ENCODE results near the gene CAMKMT. TPM values are rescaled to one million over a fixed set of nuclear protein-coding genes. Genes with fewer than 3 reads are reported as not detected.

CAMKMT gene
- total RNA-seq, 6 donors from 2014 or later: 7.7 to 17.8 (median 12.2) TPM

DNA sequence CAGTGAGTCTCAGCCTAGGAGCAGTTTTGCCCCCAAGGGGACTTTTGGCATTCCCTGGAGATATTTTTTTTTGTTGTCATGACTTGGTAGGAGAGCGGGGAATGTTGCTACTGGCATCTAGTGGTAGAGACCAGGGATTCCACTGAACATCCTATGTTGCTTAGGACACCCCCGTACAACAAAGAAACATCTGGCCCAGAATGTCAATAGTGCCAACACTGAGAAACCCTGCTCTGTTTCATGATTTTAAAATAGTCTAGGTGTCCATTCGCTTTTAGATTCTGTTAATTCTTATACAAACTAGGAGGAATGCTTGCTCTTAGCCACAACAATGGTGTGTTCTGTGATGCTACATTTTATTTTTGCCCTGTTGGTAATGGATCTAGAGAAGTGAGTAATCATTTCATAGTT is 353.9 kb downstream of the CAMKMT start:
- no peaks in the 10 kb centered on the region for H3K4me1 ChIP-seq
- peak in 1 of 2 donors; percentile 53 for ATAC-seq (ENCODE audit: low FRiP score in 2 of 2)
- H3K27me3 ChIP-seq: no peaks in the 10 kb centered on the region
- DNase-seq: no peak
- H3K9me3 ChIP-seq: no peaks in the 10 kb centered on the region
- H3K27ac ChIP-seq: no peak overlapping the region
- no peaks in the 10 kb centered on the region for H3K36me3 ChIP-seq
- WGBS, 2 donors: 79 to 80% methylated on average over 3 of the region's 3 CpGs
- TF ChIP-seq EP300 (IDR thresholded peaks at IDR 0.05): no peak
- H3K4me3 ChIP-seq: no peak overlapping the region

DNA sequence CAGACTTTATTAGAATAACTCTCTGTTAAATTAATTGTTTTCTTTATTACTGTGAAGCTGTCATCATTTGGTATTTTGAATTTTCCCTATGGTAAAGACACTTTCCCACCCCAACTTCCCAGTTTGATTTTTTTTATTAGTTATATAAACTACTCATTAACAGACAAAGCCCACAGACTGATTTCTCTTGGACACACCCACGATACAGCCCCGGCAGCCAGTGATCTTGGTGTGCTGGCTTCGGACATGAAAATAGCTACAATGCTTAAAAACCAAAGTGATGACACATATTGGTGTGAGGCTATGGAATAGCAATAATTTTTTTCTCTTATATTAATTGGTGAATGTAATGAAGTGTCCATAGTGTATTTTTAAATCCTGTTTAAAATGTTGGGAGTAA is 354.4 kb downstream of the CAMKMT start:
- Histone ChIP-seq H3K27me3 (no peaks in the 10 kb centered on the region), H3K36me3 (no peaks in the 10 kb centered on the region), H3K4me1 (no peaks in the 10 kb centered on the region), H3K9me3 (no peaks in the 10 kb centered on the region), H3K27ac (no peak overlapping the region), H3K4me3 (no peak overlapping the region)
- ATAC-seq (ENCODE audit: low FRiP score in 2 of 2): peak in 1 of 2 donors; percentile 49
- TF ChIP-seq EP300 (IDR thresholded peaks at IDR 0.05) (no peak), POLR2A (IDR thresholded peaks at IDR 0.05) (no peak), POLR2AphosphoS5 (IDR thresholded peaks at IDR 0.05) (no peak)
- TF ChIP-seq, protein P1, sequence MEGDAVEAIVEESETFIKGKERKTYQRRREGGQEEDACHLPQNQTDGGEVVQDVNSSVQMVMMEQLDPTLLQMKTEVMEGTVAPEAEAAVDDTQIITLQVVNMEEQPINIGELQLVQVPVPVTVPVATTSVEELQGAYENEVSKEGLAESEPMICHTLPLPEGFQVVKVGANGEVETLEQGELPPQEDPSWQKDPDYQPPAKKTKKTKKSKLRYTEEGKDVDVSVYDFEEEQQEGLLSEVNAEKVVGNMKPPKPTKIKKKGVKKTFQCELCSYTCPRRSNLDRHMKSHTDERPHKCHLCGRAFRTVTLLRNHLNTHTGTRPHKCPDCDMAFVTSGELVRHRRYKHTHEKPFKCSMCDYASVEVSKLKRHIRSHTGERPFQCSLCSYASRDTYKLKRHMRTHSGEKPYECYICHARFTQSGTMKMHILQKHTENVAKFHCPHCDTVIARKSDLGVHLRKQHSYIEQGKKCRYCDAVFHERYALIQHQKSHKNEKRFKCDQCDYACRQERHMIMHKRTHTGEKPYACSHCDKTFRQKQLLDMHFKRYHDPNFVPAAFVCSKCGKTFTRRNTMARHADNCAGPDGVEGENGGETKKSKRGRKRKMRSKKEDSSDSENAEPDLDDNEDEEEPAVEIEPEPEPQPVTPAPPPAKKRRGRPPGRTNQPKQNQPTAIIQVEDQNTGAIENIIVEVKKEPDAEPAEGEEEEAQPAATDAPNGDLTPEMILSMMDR (IDR thresholded peaks at IDR 0.05): no peak
- 93 to 98% methylated on average over 3 of the region's 3 CpGs for WGBS, 2 donors
- DNase-seq: no peak

DNA sequence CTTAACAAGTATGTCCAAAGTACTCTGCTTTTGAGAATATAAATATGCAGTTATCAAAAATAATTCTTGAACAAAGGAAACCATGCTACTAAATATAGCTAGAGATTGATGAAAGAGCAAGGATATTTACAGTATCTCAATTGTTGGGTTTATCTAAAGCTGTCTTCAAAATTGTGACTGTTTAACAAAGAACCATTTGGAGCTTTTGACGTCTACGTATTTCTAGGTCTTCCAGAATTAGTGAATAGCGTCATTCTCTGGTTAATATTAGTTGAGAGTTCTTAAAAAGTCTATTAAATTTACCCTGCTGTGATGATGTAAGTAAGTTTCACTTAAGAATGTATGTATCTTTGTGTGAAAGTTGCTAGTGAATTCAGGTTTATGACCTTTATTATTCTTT is 356.7 kb downstream of the CAMKMT start:
- H3K27ac ChIP-seq: no peak overlapping the region
- no peak overlapping the region for H3K4me3 ChIP-seq
- ATAC-seq (ENCODE audit: low FRiP score in 2 of 2): no peak
- whole genome bisulfite sequencing, 2 donors: 85 to 88% methylated on average over 3 of the region's 3 CpGs
- DNase-seq: no peak
- no peaks in the 10 kb centered on the region for H3K27me3 ChIP-seq
- TF ChIP-seq POLR2A (IDR thresholded peaks at IDR 0.05): no peak
- TF ChIP-seq POLR2AphosphoS5 (IDR thresholded peaks at IDR 0.05): no peak
- no peak for TF ChIP-seq EP300 (IDR thresholded peaks at IDR 0.05)
- TF ChIP-seq, protein P1 (IDR thresholded peaks at IDR 0.05): no peak
- no peaks in the 10 kb centered on the region for H3K4me1 ChIP-seq
- H3K36me3 ChIP-seq: no peaks in the 10 kb centered on the region
- H3K9me3 ChIP-seq: no peaks in the 10 kb centered on the region

DNA sequence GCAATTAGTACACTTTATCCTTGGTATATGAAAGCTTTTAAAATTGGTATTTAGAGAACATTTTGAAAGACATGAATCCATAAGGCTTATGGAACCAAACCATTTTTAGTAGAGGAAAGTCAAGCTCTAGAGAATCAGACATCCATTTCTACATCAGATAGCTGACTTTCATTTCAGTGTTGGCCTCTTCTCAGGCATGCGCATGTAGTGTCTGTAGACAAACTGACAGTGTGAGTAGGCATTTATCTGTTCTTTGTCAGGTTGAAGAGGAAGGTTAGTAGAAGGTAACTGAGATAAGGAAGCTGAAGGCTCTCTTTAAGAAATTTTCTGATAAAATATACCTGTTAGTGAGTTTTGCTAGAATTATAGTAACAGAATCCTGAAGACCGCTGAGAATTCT is 357.8 kb downstream of the CAMKMT start:
- WGBS, 2 donors: 93 to 95% methylated on average over 2 of the region's 2 CpGs
- H3K27me3 ChIP-seq: no peaks in the 10 kb centered on the region
- DNase-seq (no peak), ATAC-seq (ENCODE audit: low FRiP score in 2 of 2) (no peak)
- no peak overlapping the region for H3K27ac ChIP-seq
- no peaks in the 10 kb centered on the region for H3K9me3 ChIP-seq
- TF ChIP-seq EP300 (IDR thresholded peaks at IDR 0.05): no peak
- TF ChIP-seq POLR2A (IDR thresholded peaks at IDR 0.05): no peak
- H3K4me1 ChIP-seq: no peaks in the 10 kb centered on the region
- no peak overlapping the region for H3K4me3 ChIP-seq
- no peaks in the 10 kb centered on the region for H3K36me3 ChIP-seq

DNA sequence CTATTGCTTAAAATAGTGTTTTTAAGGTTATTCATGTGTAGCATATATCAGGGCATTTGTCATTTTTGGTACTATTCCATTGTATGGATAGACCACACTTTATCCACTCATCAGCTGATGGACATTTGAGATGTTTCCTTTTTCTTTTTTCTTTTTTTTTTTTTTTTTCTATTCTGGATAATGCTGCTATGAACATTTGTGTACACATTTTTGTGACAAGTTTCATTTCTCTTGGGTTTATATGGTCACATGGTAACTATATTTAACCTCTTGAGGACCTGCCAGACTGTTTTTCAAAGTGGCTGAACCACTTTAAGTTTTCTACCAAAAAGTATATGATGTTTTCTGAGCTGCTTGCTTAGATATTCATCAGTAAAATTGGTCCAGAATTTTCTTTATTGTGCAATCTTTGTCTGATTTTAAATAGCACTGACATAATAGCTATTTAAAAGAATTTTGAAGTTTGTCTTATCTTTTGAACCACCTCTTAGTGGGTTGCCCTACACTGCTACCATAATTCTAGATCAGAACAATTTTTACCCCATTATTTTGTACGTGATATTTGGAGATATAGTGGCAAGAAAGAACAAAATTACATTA is 360.4 kb downstream of the CAMKMT start:
- 61 to 65% methylated on average over 1 of the region's 1 CpG for WGBS, 2 donors
- Histone ChIP-seq H3K27ac (no peak overlapping the region), H3K36me3 (no peaks in the 10 kb centered on the region), H3K4me1 (no peaks in the 10 kb centered on the region), H3K9me3 (no peaks in the 10 kb centered on the region), H3K27me3 (no peaks in the 10 kb centered on the region), H3K4me3 (no peak overlapping the region)
- ATAC-seq (ENCODE audit: low FRiP score in 2 of 2) (no peak), DNase-seq (no peak)
- TF ChIP-seq EP300 (IDR thresholded peaks at IDR 0.05): no peak
- TF ChIP-seq, protein P1 (IDR thresholded peaks at IDR 0.05): no peak

DNA sequence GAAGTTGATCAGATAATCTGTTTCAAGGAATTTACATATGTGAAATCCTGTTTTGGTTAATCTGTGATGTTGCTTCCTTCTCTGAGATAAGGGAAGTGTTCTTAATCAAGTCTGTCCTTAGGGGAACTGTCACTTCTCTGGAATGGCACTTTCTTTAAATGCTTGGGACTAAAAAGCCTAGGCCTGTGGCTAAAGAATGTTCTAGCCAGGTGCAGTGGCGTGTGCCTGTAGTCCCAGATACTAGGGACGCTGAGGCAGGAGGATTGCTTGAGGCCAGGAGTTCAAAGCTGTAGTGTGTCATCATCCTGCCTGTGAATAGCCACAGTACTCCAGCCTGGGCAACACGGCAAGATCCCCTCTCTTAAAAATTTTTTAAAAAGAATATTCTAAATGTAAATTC is 362.2 kb downstream of the CAMKMT start:
- no peak overlapping the region for H3K27ac ChIP-seq
- H3K4me1 ChIP-seq: no peaks in the 10 kb centered on the region
- no peaks in the 10 kb centered on the region for H3K27me3 ChIP-seq
- no peak for ATAC-seq (ENCODE audit: low FRiP score in 2 of 2)
- no peak overlapping the region for H3K4me3 ChIP-seq
- TF ChIP-seq POLR2A (IDR thresholded peaks at IDR 0.05) (no peak), POLR2AphosphoS5 (IDR thresholded peaks at IDR 0.05) (no peak), EP300 (IDR thresholded peaks at IDR 0.05) (no peak)
- TF ChIP-seq, protein P1 (IDR thresholded peaks at IDR 0.05): no peak
- DNase-seq: no peak
- H3K36me3 ChIP-seq: no peaks in the 10 kb centered on the region
- H3K9me3 ChIP-seq: no peaks in the 10 kb centered on the region
- WGBS, 2 donors: 94 to 95% methylated on average over 3 of the region's 3 CpGs
